Jurkat, Clone E6-1 (cell line): ENCODE data around the gene DIAPH2.

Experiments used
- DNase-seq: peaks from one replicate; pipeline ENCODE4 v3.0.0-alpha.2; 2011; ENCODE audit warnings: low read depth, low spot score
- H3K4me3 ChIP-seq: 2 replicates; pipeline ENCODE4 v1.5.1; 2011; ENCODE audit warnings: mild to moderate bottlenecking, low read length, control low read depth, moderate library complexity

The DIAPH2 gene

DNA sequence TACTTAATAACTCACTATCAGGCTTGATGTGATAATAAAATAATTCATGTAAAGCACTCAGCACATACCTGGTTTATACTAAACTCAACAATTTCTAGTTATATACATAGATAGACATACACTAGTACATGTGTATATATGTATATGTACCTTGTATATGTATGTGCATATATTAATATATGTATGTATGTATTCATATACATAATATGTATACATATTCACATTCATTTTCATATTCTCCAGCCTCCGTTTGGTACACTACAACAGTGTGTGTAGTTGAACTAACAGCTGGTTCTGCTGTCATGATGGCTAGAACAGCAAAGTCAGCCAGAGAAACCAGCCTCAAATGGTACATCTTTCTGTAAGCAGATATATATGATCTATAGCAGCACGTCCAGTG is 869.2 kb downstream of the DIAPH2 start:
- no peak for DNase-seq

GRCh38 chrX:97556359-97556758 is 871.7 kb downstream of the DIAPH2 start:
- DNase-seq, result no peak
- no peak overlapping the region for H3K4me3 ChIP-seq

More for the DNA sequence above, 869.2 kb downstream of the DIAPH2 start:
- H3K4me3 ChIP-seq, result no peak overlapping the region

- peak; percentile 66 for DNase-seq
- H3K4me3 ChIP-seq, result peak overlapping the region; percentile 17
Measured at GRCh38 chrX:97563531-97564133, 879.0 kb downstream of the DIAPH2 start.

- no peak for DNase-seq
- H3K4me3 ChIP-seq, result no peak overlapping the region
Measured at GRCh38 chrX:97564496-97564895, 879.9 kb downstream of the DIAPH2 start.

DNA sequence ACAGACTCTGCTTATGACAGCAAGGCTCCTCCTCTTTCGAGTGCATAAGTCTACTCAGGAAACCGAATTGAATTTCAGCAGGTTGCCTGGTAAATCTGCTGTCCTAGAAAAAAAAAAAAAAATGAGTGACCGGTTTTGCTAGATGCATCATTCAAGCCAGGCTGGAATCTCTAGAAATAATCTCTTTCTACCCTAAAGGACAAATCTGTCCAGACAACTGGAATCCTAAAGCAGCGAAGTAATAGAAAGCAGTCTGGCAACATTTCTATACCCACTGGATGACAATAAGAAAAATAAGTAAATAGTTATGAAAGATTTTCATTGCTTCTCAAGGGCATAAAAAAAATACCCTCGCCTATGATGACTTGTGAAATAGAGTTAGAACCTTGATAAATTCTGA is 902.5 kb downstream of the DIAPH2 start:
- no peak for DNase-seq
- no peak overlapping the region for H3K4me3 ChIP-seq

DNA sequence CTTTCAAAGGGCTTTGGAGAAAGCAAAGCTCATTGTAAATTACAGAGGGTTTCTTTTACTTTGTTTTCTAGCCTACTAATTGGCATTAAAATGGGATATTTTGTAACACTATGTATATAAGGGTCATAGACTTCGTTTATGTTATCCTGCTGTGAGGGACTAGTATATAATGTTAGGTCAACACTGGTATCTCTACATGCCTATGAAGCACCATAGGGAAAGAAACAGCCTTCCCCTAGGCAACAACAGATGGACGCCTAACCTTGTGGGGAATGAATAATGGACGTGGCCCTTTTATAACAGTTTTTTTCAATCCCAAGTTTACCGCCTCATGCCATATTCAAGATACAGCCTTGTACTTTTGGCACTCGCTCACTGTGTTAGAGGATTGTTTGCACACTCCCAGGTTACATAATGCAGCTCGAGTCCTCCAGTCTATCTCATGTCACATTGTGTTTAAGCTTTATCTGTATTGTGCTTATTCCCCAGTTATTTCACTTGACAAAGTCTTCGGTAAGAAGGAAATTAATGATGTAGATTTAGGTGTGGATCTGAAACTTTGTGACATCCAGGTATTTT is 910.1 kb downstream of the DIAPH2 start:
- no peak overlapping the region for H3K4me3 ChIP-seq
- DNase-seq, result no peak

DNA sequence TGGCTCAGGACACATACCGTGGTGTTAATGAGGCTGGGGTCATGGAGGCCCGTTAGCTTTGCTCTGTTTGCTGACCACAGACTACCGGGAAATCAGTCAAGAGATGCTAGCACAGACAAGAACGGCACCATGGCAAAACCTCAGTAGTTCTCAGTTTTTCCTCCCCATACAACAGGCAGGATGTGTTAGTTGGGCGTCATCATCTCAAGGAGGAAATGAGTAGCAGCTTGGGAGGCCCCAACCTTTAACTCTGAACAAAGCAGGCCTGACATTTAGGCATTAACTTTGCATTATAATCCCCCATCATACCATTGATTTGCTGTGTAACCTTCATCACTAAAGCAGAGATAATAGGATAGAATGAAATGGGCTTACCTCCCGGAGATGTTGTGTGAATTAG is 913.3 kb downstream of the DIAPH2 start:
- DNase-seq, result peak; percentile 17
- no peak overlapping the region for H3K4me3 ChIP-seq

DNA sequence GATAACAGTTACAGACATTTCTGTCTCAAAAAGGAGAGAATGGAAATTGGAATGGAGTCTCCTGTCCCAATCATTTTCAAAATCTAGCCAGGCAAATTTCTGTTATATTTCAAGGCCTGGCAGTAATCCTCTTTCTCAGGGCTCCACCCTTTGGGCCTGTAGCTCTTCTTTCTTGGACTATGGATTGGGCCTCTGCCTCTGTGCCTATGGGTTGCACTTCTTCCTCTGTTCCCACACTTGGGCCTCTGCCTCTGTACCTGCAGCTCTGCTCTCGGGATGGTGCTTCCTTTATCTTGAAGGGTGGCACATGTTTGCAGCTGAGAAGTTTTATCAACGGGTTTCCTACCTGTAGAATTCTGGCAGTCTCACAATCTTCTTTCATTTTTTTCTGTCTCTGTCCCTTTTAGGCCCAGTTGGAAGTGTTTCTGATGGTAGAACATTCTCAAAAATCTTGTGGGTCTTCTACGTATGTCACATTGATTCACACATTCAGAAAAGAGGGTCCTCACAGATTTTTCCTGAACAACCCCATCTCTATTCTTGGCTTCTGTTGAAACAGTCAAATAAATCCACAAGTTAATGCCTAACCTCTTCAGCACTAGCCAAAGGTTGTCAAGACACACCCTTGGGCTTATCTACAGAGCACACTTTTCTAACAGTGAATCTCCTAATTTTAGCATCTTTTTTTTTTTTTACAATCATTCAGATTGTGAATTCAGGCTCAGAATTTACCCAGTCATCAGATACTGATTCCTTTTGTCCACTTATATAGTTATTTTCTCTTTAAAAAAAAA is 918.0 kb downstream of the DIAPH2 start:
- no peak for DNase-seq

GRCh38 chrX:97605271-97605670 is 920.6 kb downstream of the DIAPH2 start:
- H3K4me3 ChIP-seq, result no peak overlapping the region
- no peak for DNase-seq

More for the DNA sequence above, 918.0 kb downstream of the DIAPH2 start:
- H3K4me3 ChIP-seq, result no peak overlapping the region

- no peak overlapping the region for H3K4me3 ChIP-seq
- no peak for DNase-seq
Measured at GRCh38 chrX:97609357-97609756, 924.7 kb downstream of the DIAPH2 start.

- no peak overlapping the region for H3K4me3 ChIP-seq
- DNase-seq, result no peak
Measured at GRCh38 chrX:97609938-97610337, 925.3 kb downstream of the DIAPH2 start.

DNA sequence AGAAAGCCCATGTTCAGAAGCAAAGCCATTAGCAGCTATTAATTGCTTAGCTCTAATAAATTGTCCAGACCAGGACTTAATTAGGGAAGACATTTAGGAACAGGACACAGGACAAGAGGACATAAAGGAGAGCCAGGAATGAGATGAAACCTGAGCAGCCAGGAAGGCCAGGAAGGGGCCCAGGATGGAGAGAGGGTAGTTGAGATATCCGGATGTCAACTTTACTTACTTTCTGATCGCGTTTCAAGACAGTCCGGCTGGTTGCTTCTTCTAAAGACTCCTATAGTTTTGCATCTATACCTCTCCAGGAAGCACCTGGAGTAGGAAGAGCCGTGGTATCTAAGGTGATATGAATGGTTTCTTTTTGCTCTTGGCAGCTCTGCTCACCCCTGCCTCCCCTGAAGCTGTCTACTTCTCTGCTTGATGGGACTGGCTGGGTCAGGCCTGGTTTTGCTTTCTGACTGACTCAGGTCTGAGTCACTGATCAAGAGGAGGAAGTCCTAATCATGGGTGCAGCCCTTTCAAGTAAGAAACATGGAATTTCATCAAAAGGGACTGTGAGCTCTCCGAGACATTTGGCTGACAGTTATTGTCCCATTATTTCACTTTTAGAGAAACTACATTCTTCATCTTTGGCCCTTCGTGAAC is 932.4 kb downstream of the DIAPH2 start:
- no peak overlapping the region for H3K4me3 ChIP-seq
- no peak for DNase-seq

DNA sequence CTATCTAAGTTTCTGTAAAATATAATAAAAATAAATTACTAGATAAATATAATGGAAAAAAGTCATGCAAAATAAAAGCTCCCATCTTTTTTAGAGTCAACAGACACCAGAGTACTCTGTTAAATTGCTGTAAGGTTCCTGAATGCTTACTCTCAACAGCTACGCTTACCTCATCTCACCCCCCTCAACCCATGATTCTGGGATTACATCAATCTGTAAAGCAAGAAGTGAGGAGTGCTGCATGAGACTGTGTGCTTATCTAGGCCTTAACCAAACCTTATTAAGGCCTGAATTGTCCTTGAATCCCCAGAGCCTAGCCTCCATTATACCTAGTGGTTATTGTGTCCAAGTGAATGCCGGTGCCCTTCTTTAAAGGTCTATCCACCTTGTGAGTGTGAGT is 934.9 kb downstream of the DIAPH2 start:
- DNase-seq, result no peak
- no peak overlapping the region for H3K4me3 ChIP-seq

- DNase-seq, result no peak
- H3K4me3 ChIP-seq, result no peak overlapping the region
Measured at GRCh38 chrX:97622111-97622510, 937.5 kb downstream of the DIAPH2 start.

GRCh38 chrX:97628326-97628725 is 943.7 kb downstream of the DIAPH2 start:
- DNase-seq, result no peak
- no peak overlapping the region for H3K4me3 ChIP-seq

DNA sequence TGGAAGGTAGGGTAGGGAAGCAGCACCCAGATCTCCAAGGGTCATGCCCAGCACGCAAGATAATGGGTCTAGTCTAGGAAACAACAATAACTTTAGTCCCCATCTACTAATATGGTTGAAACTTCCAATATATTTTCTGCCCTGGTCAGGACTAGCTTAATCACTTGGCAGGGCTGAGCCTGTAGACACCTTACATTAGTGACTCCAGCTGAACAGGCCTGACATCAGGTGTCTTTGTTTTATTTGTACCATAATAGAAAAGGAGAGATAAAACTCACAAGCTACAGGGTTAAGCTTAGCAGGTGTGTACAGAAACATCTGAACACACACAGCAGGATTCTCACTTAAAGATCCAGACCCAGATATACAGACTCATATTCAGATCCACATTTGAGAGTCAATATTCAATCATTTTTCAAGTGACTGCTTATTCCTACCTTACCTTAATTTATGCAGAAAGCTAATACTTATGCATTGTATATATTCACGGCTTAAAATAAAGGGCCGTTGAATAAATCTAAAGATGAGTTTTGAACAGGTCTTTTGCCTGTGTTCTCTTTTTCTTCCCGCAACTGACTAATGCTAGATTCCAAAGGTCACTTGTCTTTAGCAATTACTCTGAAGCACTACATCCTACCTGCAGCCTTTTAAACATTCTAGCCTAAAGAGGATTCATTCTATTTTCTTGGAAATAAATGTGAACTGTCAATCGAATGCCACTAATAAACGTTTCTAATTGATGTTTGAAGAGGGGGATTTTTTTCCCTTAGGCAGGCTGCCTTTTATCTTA is 944.4 kb downstream of the DIAPH2 start:
- H3K4me3 ChIP-seq, result no peak overlapping the region
- DNase-seq, result no peak

GRCh38 chrX:97629597-97629985 is 944.9 kb downstream of the DIAPH2 start:
- H3K4me3 ChIP-seq, result no peak overlapping the region
- no peak for DNase-seq

- H3K4me3 ChIP-seq, result no peak overlapping the region
- no peak for DNase-seq
Measured at GRCh38 chrX:97633798-97634197, 949.2 kb downstream of the DIAPH2 start.

DNA sequence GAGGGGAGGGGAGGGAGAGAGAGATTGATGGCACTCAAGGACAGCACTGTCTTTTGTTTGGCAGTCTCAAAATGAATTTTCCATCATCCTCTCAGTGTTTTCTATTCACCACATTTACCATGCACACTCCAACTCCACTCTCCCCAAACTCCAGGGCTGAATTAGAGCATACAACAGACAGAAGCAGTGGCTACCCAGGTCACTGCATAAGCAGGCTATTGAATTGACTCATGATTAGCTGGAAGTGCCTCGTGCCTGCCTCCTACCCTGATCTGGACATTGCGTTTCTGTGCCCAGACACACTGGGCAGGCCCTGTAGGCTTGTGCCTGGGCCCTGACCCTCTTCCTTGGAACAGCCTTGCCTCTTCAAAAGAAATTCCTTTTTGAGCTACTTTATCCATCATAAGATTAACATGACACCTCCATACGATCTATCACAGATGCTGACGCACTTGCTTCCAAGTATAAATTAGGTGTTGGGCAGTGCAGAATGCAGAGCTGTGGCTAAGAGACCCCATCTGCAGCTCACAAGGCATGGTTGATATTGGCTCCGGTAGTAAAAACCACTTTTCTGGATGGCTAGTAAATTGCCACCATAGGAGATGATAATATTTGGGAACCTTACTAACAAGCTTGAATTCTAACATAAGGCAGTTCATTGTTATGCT is 952.0 kb downstream of the DIAPH2 start:
- H3K4me3 ChIP-seq, result no peak overlapping the region
- DNase-seq, result no peak
